ENCODE data around the gene ASB11. TPM values are rescaled to one million over a fixed set of nuclear protein-coding genes. Genes with fewer than 3 reads are reported as not detected.

ASB11 gene
- total RNA-seq, 3 donors from 2014 or later, result 0.09 to 0.27 (median 0.17) TPM

- intact Hi-C loops (cut with DNase I, micrococcal nuclease), result no loop called here
- peak; percentile 92 for ATAC-seq
These were observed 45.6 kb downstream of the ASB11 start, which contains the start of gene ASB9 for GRCh38 chrX:15269618-15270521. Gene ASB9 (minus strand): TSS chrX:15270083. CDS start chrX:15269874, 209 bp downstream.

GRCh38 chrX:15269120-15269519 is 46.3 kb downstream of the ASB11 start:
- Histone ChIP-seq H3K4me3 (no peak overlapping the region), H3K4me1 (ENCODE audit: low read depth) (no peaks in the 10 kb centered on the region), H3K36me3 (ENCODE audit: low read depth) (no peaks in the 10 kb centered on the region), H3K9me3 (no peaks in the 10 kb centered on the region)
- ATAC-seq (no peak), DNase-seq (no peak)
- no peak for TF ChIP-seq CTCF (IDR thresholded peaks at IDR 0.05)
- intact Hi-C loops (cut with DNase I, micrococcal nuclease), result no loop called here

More at GRCh38 chrX:15269618-15270521, 45.6 kb downstream of the ASB11 start, which contains the start of gene ASB9:
- H3K4me3 ChIP-seq, result no peak within 1 kb of the TSS
- no peaks in the 10 kb centered on the region for H3K36me3 ChIP-seq (ENCODE audit: low read depth)
- no peaks in the 10 kb centered on the region for H3K9me3 ChIP-seq
- no peaks in the 10 kb centered on the region for H3K4me1 ChIP-seq (ENCODE audit: low read depth)
- no peak for TF ChIP-seq CTCF (IDR thresholded peaks at IDR 0.05)
- peak in 2 of 3 donors; percentile 43 to 66 for DNase-seq

- no peak for TF ChIP-seq CTCF (IDR thresholded peaks at IDR 0.05)
- Histone ChIP-seq H3K4me3 (no peak overlapping the region), H3K4me1 (ENCODE audit: low read depth) (no peaks in the 10 kb centered on the region), H3K9me3 (no peaks in the 10 kb centered on the region), H3K36me3 (ENCODE audit: low read depth) (no peaks in the 10 kb centered on the region)
- ATAC-seq (no peak), DNase-seq (no peak)
- intact Hi-C loops (cut with DNase I, micrococcal nuclease), result no loop called here
These were observed 60.6 kb downstream of the ASB11 start for GRCh38 chrX:15254852-15255251.

- Histone ChIP-seq H3K36me3 (ENCODE audit: low read depth) (no peaks in the 10 kb centered on the region), H3K9me3 (no peaks in the 10 kb centered on the region), H3K4me3 (no peak overlapping the region), H3K4me1 (ENCODE audit: low read depth) (no peaks in the 10 kb centered on the region)
- DNase-seq (no peak), ATAC-seq (no peak)
- intact Hi-C loops (cut with DNase I, micrococcal nuclease), result no loop called here
- TF ChIP-seq CTCF (IDR thresholded peaks at IDR 0.05), result no peak
These were observed 69.5 kb downstream of the ASB11 start for GRCh38 chrX:15245896-15246295.

GRCh38 chrX:15244421-15244820 is 71.0 kb downstream of the ASB11 start:
- Histone ChIP-seq H3K36me3 (ENCODE audit: low read depth) (no peaks in the 10 kb centered on the region), H3K4me3 (no peak overlapping the region), H3K4me1 (ENCODE audit: low read depth) (no peaks in the 10 kb centered on the region), H3K9me3 (no peaks in the 10 kb centered on the region)
- TF ChIP-seq CTCF (IDR thresholded peaks at IDR 0.05), result no peak
- intact Hi-C loops (cut with DNase I, micrococcal nuclease), result no loop called here
- no peak for ATAC-seq
- no peak for DNase-seq
